HepG2 (cell line): ENCODE measurements around the gene PPP1R13L. TPM values are rescaled to one million over a fixed set of nuclear protein-coding genes. Genes with fewer than 3 reads are reported as not detected.

ENCODE experiments used
- BCL6 ChIP-seq: IDR thresholded peaks from 2 replicates; pipeline ENCODE4 v1.6.1; 2016; ENCODE audit warnings: missing genetic modification reagents, missing compliant biosample characterization
- FIP1L1 ChIP-seq: fragments of 200-400 bp; formaldehyde crosslinking; IDR thresholded peaks from 2 replicates; pipeline ENCODE4 v1.6.1; 2018; ENCODE audit warnings: low read depth, mild to moderate bottlenecking, low read length, moderate library complexity, borderline replicate concordance; ENCODE audit not compliant: insufficient read depth
- FOXA3 ChIP-seq: IDR thresholded peaks from 2 replicates; pipeline ENCODE4 v1.6.1; 2016; ENCODE audit warnings: missing genetic modification reagents, missing compliant biosample characterization
- GFI1 ChIP-seq: sonication (generic); formaldehyde crosslinking; IDR thresholded peaks from 2 replicates; pipeline ENCODE4 v1.5.0; 2020; ENCODE audit warnings: missing genetic modification reagents, mild to moderate bottlenecking, borderline replicate concordance
- JDP2 ChIP-seq: sonication (generic); formaldehyde crosslinking; IDR thresholded peaks from 2 replicates; pipeline ENCODE4 v1.8.1; 2022; ENCODE audit warnings: missing genetic modification reagents, borderline replicate concordance
- KDM5B ChIP-seq: sonication (generic); formaldehyde crosslinking; IDR thresholded peaks from 2 replicates; pipeline ENCODE4 v1.4.0; 2020; ENCODE audit warnings: missing genetic modification reagents, mild to moderate bottlenecking, borderline replicate concordance
- MED8 ChIP-seq: sonication (generic); formaldehyde crosslinking; IDR thresholded peaks from 2 replicates; pipeline ENCODE4 v1.8.1; 2023; ENCODE audit warnings: mild to moderate bottlenecking, missing genetic modification reagents; ENCODE audit not compliant: insufficient replicate concordance
- RBFOX2 ChIP-seq: fragments of 200-400 bp; formaldehyde crosslinking; IDR thresholded peaks from 2 replicates; pipeline ENCODE4 v1.6.1; 2017; ENCODE audit warnings: low read depth, mild to moderate bottlenecking, low read length
- REPIN1 ChIP-seq: sonication (generic); formaldehyde crosslinking; IDR thresholded peaks from 2 replicates; pipeline ENCODE4 v1.8.0; 2022; ENCODE audit warnings: missing genetic modification reagents, low read depth, mild to moderate bottlenecking, borderline replicate concordance
- SIX1 ChIP-seq: sonication (generic); formaldehyde crosslinking; IDR thresholded peaks from 2 replicates; pipeline ENCODE4 v1.4.0; 2020; ENCODE audit warnings: missing genetic modification reagents, borderline replicate concordance
- SMAD1 ChIP-seq: sonication (generic); formaldehyde crosslinking; IDR thresholded peaks from 2 replicates; pipeline ENCODE4 v1.4.0; 2020; ENCODE audit warnings: missing genetic modification reagents, low read depth, mild to moderate bottlenecking, borderline replicate concordance
- SMYD3 ChIP-seq: sonication (generic); formaldehyde crosslinking; IDR thresholded peaks from 2 replicates; pipeline ENCODE4 v1.8.1; 2023; ENCODE audit warnings: mild to moderate bottlenecking, missing genetic modification reagents
- TBX2 ChIP-seq: sonication (generic); formaldehyde crosslinking; IDR thresholded peaks from 2 replicates; pipeline ENCODE4 v1.5.0; 2020; ENCODE audit warnings: missing genetic modification reagents, mild to moderate bottlenecking, borderline replicate concordance
- ZNF251 ChIP-seq: sonication (generic); formaldehyde crosslinking; IDR thresholded peaks from 2 replicates; pipeline ENCODE4 v1.9.0; 2021; ENCODE audit warnings: mild to moderate bottlenecking, missing genetic modification reagents
- ZNF329 ChIP-seq: sonication (generic); formaldehyde crosslinking; IDR thresholded peaks from 2 replicates; pipeline ENCODE4 v1.9.0; 2021; ENCODE audit warnings: low read depth, mild to moderate bottlenecking, missing genetic modification reagents
- ZNF34 ChIP-seq: sonication (generic); formaldehyde crosslinking; IDR thresholded peaks from 2 replicates; pipeline ENCODE4 v1.4.0; 2020; ENCODE audit warnings: mild to moderate bottlenecking, missing genetic modification reagents, borderline replicate concordance
- ZNF577 ChIP-seq: sonication (generic); formaldehyde crosslinking; IDR thresholded peaks from 2 replicates; pipeline ENCODE4 v1.4.0; 2020; ENCODE audit warnings: mild to moderate bottlenecking, low read depth, missing genetic modification reagents, borderline replicate concordance
- ZNF772 ChIP-seq: sonication (generic); formaldehyde crosslinking; IDR thresholded peaks from 2 replicates; pipeline ENCODE4 v1.5.0; 2020; ENCODE audit warnings: mild to moderate bottlenecking, missing genetic modification reagents
- polyA plus RNA-seq, 8 experiments: library from polyadenylated mRNA; depleted of rRNA in 3 of 8; stranded (reverse) in 7 of 8; unstranded in 1 of 8; fragments of >200 nt; fragmentation: Illumina TruSeq in 4 of 8; extraction: Trizol in 4 of 8; gene quantifications; 2 replicates each; pipeline versions ENCODE4 v1.2.1 to v1.2.3, GENCODE V29; 2011 to 2016; ENCODE audit warnings: low read depth in 4 of 8, missing spikeins in 1 of 8, mixed read lengths in 1 of 8; ENCODE audit not compliant: insufficient read depth in 1 of 8
- total RNA-seq, 5 experiments: library from RNA; depleted of rRNA; stranded (reverse); fragments of >200 nt; fragmentation: Illumina TruSeq; extraction: Trizol; gene quantifications; 2 replicates each; pipeline ENCODE4 v1.2.3, GENCODE V29; 2016; ENCODE audit warnings: low read depth in 1 of 5
- TF ChIP-seq, protein P1 (sequence below): IDR thresholded peaks from 2 replicates; pipeline ENCODE4 v1.6.1; 2012; ENCODE audit warnings: inconsistent platforms
- TF ChIP-seq, protein P2 (sequence below): sonication (generic); formaldehyde crosslinking; IDR thresholded peaks from 2 replicates; pipeline ENCODE4 v1.5.0; 2020; ENCODE audit warnings: mild to moderate bottlenecking, missing genetic modification reagents, borderline replicate concordance
- TF ChIP-seq, protein P3 (sequence below): sonication (generic); formaldehyde crosslinking; IDR thresholded peaks from 2 replicates; pipeline ENCODE4 v1.8.0; 2022; ENCODE audit warnings: missing genetic modification reagents, low read depth, mild to moderate bottlenecking, borderline replicate concordance

Gene PPP1R13L
- total and polyA plus RNA-seq, 2 of the 13 experiments (the other 11 are each of a cell fraction or from before 2014, with no cell fraction given) = 1.3 to 6.6 TPM

DNA sequence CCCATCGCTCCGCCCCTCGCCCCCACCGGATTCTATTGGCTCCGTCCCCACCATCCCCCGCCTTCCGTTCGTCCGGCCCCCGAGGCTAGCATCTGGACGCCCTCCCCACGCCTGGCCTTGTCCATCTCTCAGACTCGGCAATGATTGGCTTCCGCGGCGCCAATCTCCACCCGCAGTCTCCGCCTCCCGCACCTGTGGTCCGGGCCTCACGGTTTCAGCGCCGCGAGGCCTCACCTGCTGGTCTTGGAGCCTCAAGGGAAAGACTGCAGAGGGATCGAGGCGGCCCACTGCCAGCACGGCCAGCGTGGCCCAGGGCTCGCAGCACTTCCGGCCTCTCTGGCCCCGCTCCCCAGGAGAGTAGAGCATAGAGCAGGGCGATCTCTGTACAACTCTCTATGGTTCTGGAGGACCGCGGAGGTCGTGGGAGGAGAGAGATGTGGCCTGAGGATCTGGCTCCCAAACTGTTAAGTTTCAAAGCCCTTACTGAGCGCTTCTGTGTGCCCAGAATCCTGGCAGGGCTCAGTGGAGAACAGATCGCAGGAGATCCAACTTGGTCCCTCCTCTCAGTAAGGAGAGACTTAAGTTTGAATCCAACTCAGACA lies 18.8 kb upstream of the PPP1R13L start, which contains the start of gene ERCC1 (continued):
- TF ChIP-seq TBX2 (CRISPR knock-in tag) (peak; percentile 95), GFI1 (0 out of 2 replicates have a peak, but pooled peaks have one; percentile 66), JDP2 (CRISPR knock-in tag) (no peak), FIP1L1 (peak; percentile 87; the same call in 1 of the 2 replicates), SMYD3 (CRISPR knock-in tag) (0 out of 2 replicates have a peak, but pooled peaks have one; percentile 50), ZNF251 (CRISPR knock-in tag) (no peak), FOXA3 (CRISPR knock-in tag) (peak; percentile 48; the same call in 1 of the 2 replicates), KDM5B (CRISPR knock-in tag) (peak; percentile 97), BCL6 (CRISPR knock-in tag) (peak; percentile 63), ZNF329 (CRISPR knock-in tag) (0 out of 2 replicates have a peak, but pooled peaks have one; percentile 39), SIX1 (0 out of 2 replicates have a peak, but pooled peaks have one; percentile 26), REPIN1 (peak; percentile 75; the same call in 1 of the 2 replicates), ZNF577 (CRISPR knock-in tag) (no peak), RBFOX2 (peak; percentile 97), SMAD1 (CRISPR knock-in tag) (peak; percentile 93), ZNF34 (CRISPR knock-in tag) (0 out of 2 replicates have a peak, but pooled peaks have one; percentile 23), ZNF772 (CRISPR knock-in tag) (peak; percentile 94), MED8 (peak; percentile 18)
- TF ChIP-seq, protein P1, sequence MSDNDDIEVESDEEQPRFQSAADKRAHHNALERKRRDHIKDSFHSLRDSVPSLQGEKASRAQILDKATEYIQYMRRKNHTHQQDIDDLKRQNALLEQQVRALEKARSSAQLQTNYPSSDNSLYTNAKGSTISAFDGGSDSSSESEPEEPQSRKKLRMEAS = peak; percentile 94
- TF ChIP-seq, protein P2, sequence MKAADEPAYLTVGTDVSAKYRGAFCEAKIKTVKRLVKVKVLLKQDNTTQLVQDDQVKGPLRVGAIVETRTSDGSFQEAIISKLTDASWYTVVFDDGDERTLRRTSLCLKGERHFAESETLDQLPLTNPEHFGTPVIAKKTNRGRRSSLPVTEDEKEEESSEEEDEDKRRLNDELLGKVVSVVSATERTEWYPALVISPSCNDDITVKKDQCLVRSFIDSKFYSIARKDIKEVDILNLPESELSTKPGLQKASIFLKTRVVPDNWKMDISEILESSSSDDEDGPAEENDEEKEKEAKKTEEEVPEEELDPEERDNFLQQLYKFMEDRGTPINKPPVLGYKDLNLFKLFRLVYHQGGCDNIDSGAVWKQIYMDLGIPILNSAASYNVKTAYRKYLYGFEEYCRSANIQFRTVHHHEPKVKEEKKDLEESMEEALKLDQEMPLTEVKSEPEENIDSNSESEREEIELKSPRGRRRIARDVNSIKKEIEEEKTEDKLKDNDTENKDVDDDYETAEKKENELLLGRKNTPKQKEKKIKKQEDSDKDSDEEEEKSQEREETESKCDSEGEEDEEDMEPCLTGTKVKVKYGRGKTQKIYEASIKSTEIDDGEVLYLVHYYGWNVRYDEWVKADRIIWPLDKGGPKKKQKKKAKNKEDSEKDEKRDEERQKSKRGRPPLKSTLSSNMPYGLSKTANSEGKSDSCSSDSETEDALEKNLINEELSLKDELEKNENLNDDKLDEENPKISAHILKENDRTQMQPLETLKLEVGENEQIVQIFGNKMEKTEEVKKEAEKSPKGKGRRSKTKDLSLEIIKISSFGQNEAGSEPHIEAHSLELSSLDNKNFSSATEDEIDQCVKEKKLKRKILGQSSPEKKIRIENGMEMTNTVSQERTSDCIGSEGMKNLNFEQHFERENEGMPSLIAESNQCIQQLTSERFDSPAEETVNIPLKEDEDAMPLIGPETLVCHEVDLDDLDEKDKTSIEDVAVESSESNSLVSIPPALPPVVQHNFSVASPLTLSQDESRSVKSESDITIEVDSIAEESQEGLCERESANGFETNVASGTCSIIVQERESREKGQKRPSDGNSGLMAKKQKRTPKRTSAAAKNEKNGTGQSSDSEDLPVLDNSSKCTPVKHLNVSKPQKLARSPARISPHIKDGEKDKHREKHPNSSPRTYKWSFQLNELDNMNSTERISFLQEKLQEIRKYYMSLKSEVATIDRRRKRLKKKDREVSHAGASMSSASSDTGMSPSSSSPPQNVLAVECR (CRISPR knock-in tag) = peak; percentile 93; the same call in 1 of the 2 replicates
- TF ChIP-seq, protein P3, sequence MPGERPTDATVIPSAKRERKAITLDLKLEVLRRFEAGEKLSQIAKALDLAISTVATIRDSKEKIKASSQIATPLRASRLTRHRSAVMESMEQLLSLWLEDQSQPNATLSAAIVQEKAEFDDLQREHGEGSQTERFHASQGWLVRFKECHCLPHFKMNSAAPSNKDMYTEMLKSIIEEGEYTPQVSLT (CRISPR knock-in tag) = no peak; the same call in 1 of the 2 replicates
